Gastrocnemius medialis (tissue), 4 donors: Measurements from ENCODE around the gene PLEKHH2.

Experiments used
- CTCF ChIP-seq, 5 experiments: fragments of 450-650 bp in 3 of 5; fragments of 200-600 bp in 2 of 5; sonication (generic) in 2 of 5; IDR thresholded peaks in 4 of 5; conservative IDR thresholded peaks in 1 of 5; 1 replicate in 4 of 5; 2 replicates in 1 of 5; pipeline ENCODE4 v1.5.1; 2016 to 2019; ENCODE audit warnings: antibody characterized with exemption in 5 of 5, mild to moderate bottlenecking in 3 of 5, moderate library complexity in 3 of 5
- POLR2A ChIP-seq, 2 donors: fragments of 450-650 bp; IDR thresholded peaks; one replicate each; pipeline ENCODE4 v1.6.1; 2017; ENCODE audit warnings: antibody characterized with exemption in 2 of 2, mild to moderate bottlenecking in 2 of 2, moderate library complexity in 2 of 2

GRCh38 chr2:43737097-43737854, 100.2 kb downstream of the PLEKHH2 start:
- no peak for TF ChIP-seq CTCF (IDR thresholded peaks at IDR 0.05 in 4 of 5, conservative IDR thresholded peaks at IDR 0.05 in 1 of 5)
- no peak for TF ChIP-seq POLR2A (IDR thresholded peaks at IDR 0.05)
